HG03342 (cell line): ENCODE measurements around the gene KIF6.

Experiments
- ATAC-seq: cut with Tn5 transposase; IDR thresholded peaks from one replicate; pipeline ENCODE4 v1.9.1; 2021; ENCODE audit warnings: mild to moderate bottlenecking, moderate library complexity; ENCODE audit not compliant: unreplicated experiment

Gene KIF6

GRCh38 chr6:39602601-39603519, 122.3 kb downstream of the KIF6 start:
- no peak for ATAC-seq

- ATAC-seq = no peak
Observed at GRCh38 chr6:39599973-39600372, 125.2 kb downstream of the KIF6 start.

GRCh38 chr6:39599341-39599740, 125.9 kb downstream of the KIF6 start:
- no peak for ATAC-seq

- ATAC-seq = no peak
Observed at GRCh38 chr6:39594285-39594684, 130.9 kb downstream of the KIF6 start.

- no peak for ATAC-seq
Observed at GRCh38 chr6:39593646-39594045, 131.6 kb downstream of the KIF6 start.

GRCh38 chr6:39590871-39591393, 134.3 kb downstream of the KIF6 start:
- ATAC-seq = no peak

- ATAC-seq = no peak
Observed at GRCh38 chr6:39587080-39587479, 138.1 kb downstream of the KIF6 start.

- ATAC-seq = no peak
Observed at GRCh38 chr6:39585641-39586040, 139.6 kb downstream of the KIF6 start.

GRCh38 chr6:39577446-39578165, 147.6 kb downstream of the KIF6 start:
- ATAC-seq = no peak

- no peak for ATAC-seq
Observed at GRCh38 chr6:39576556-39577303, 148.5 kb downstream of the KIF6 start.

- no peak for ATAC-seq
Observed at GRCh38 chr6:39574991-39575390, 150.2 kb downstream of the KIF6 start.

GRCh38 chr6:39573541-39573940, 151.7 kb downstream of the KIF6 start:
- no peak for ATAC-seq

- ATAC-seq = no peak
Observed at GRCh38 chr6:39572661-39573340, 152.4 kb downstream of the KIF6 start.

- no peak for ATAC-seq
Observed at GRCh38 chr6:39568896-39569295, 156.3 kb downstream of the KIF6 start.

GRCh38 chr6:39567091-39567490, 158.1 kb downstream of the KIF6 start:
- no peak for ATAC-seq

- ATAC-seq = no peak
Observed at GRCh38 chr6:39566456-39566855, 158.8 kb downstream of the KIF6 start.

- no peak for ATAC-seq
Observed at GRCh38 chr6:39565956-39566355, 159.3 kb downstream of the KIF6 start.

- ATAC-seq = no peak
Observed at GRCh38 chr6:39563566-39564311, 161.5 kb downstream of the KIF6 start.

- no peak for ATAC-seq
Observed at GRCh38 chr6:39561536-39562266, 163.5 kb downstream of the KIF6 start.
